Ascending aorta (tissue), 2 donors: Measurements from ENCODE around the gene CFAP54. TPM values are rescaled to one million over a fixed set of nuclear protein-coding genes. Genes with fewer than 3 reads are reported as not detected.

Experiments used
- DNase-seq, 2 donors: peaks; one replicate each; pipeline ENCODE4 v3.0.0-alpha.2; 2019; ENCODE audit warnings: low spot score in 2 of 2
- H3K27ac ChIP-seq, 2 donors: fragments of 200-600 bp; sonication (generic); one replicate each; pipeline ENCODE4 v1.5.1; 2016 to 2017; ENCODE audit warnings: mild to moderate bottlenecking in 1 of 2
- H3K27me3 ChIP-seq: fragments of 200-600 bp; sonication (generic); one replicate; pipeline ENCODE4 v1.5.1; 2017
- H3K36me3 ChIP-seq, 2 donors: fragments of 200-600 bp; sonication (generic); one replicate each; pipeline ENCODE4 v1.5.1; 2016
- H3K4me1 ChIP-seq, 2 donors: fragments of 200-600 bp; sonication (generic); one replicate each; pipeline ENCODE4 v1.5.1; 2016 to 2017; ENCODE audit warnings: mild to moderate bottlenecking in 1 of 2
- H3K4me3 ChIP-seq, 2 donors: fragments of 200-600 bp; sonication (generic); one replicate each; pipeline ENCODE4 v1.5.1; 2016 to 2017; ENCODE audit warnings: mild to moderate bottlenecking in 1 of 2
- H3K9me3 ChIP-seq, 2 donors: fragments of 200-600 bp; sonication (generic); one replicate each; pipeline ENCODE4 v1.5.1; 2016
- CTCF ChIP-seq, 3 experiments: fragments of 200-600 bp in 2 of 3; fragments of 450-650 bp in 1 of 3; sonication (generic) in 2 of 3; IDR thresholded peaks; one replicate each; pipeline ENCODE4 v1.5.1; 2016 to 2019; ENCODE audit warnings: antibody characterized with exemption in 3 of 3, mild to moderate bottlenecking in 1 of 3, moderate library complexity in 1 of 3
- intact Hi-C: fragments of 100-400 bp; cut with DNase I; formaldehyde crosslinking; loops from one replicate; pipeline ENCODE4 v1.15.1; 2023
- total RNA-seq: library from RNA; depleted of rRNA; stranded (reverse); fragments of >200 nt; gene quantifications from one replicate; pipeline ENCODE4 v1.1.0, GENCODE V29; 2016

The CFAP54 gene
- total RNA-seq, 1 donor from 2014 or later: not detected

DNA sequence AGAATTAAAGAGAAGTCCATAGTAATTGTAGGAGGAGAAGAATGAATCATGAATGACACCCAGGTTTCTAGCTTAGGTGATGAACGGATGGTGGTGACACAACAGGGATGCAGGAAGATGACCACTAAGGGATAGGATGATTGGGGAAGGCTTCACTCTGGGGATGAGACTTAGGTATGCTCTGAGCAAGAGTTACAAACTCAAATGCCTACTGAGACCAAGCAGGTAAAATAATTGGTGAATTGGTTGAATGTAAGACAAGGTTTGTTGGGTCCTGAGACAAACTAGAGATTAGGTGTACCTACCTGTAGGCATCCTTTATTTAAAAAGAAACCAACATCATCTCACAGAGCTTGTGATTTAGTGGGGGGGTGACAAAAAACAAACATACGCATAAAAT lies 116.3 kb downstream of the CFAP54 start:
- Histone ChIP-seq H3K27ac (no peak overlapping the region), H3K27me3 (no peaks in the 10 kb centered on the region), H3K36me3 (no peaks in the 10 kb centered on the region), H3K4me1 (no peaks in the 10 kb centered on the region), H3K9me3 (no peaks in the 10 kb centered on the region), H3K4me3 (no peak overlapping the region)
- no peak for TF ChIP-seq CTCF (IDR thresholded peaks at IDR 0.05)
- intact Hi-C loops: no loop called here
- DNase-seq: no peak

- TF ChIP-seq CTCF (IDR thresholded peaks at IDR 0.05): no peak
- H3K9me3 ChIP-seq: no peaks in the 10 kb centered on the region
- H3K27me3 ChIP-seq: no peaks in the 10 kb centered on the region
- DNase-seq: no peak
- intact Hi-C loops: no loop called here
- H3K36me3 ChIP-seq: no peaks in the 10 kb centered on the region
- no peak overlapping the region for H3K27ac ChIP-seq
- H3K4me3 ChIP-seq: no peak overlapping the region
- H3K4me1 ChIP-seq: no peaks in the 10 kb centered on the region
Measured at GRCh38 chr12:96606134-96606533, 116.8 kb downstream of the CFAP54 start.

DNA sequence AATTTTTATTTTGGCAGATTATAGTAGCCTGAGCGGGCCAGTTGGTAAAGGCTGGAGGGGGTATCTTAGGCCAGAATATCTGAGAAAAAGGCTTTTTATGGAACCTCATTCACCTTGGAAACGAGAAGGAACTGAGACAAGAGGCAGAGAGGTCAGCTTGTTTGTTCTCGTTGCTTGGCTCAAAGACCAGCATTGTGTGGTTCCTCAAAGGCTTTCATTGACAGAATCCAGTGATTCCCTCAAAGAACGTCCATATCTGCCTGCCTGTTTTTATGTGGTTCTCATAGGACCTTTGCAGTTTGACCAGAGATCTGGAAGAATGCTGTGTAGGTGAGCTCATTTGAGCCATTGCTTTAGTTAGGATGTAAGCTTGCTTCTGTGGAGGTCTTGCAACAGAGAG lies 117.3 kb downstream of the CFAP54 start:
- H3K27ac ChIP-seq: no peak overlapping the region
- no peak for DNase-seq
- H3K4me3 ChIP-seq: no peak overlapping the region
- H3K4me1 ChIP-seq: no peaks in the 10 kb centered on the region
- intact Hi-C loops: no loop called here
- TF ChIP-seq CTCF (IDR thresholded peaks at IDR 0.05): no peak
- H3K36me3 ChIP-seq: no peaks in the 10 kb centered on the region
- H3K9me3 ChIP-seq: no peaks in the 10 kb centered on the region
- H3K27me3 ChIP-seq: no peaks in the 10 kb centered on the region

DNA sequence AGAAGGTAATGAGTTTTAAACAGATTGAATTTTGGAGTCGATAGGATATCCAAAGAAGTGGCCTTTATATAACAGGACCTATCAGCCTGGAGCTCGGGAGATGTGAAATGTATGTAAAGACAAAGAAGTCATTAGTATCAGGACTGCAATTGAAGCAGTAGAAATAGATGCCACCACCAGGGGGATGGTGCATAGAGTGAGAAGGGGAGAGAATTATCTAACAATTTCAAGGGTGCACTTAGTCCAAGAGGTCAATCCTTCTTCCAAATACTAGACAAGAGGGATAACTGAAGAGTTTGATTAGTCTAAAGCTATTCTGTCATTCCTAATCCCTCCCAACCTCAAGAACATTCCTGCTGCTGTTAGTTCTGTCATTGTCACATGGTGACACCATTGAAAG lies 127.8 kb downstream of the CFAP54 start:
- intact Hi-C loops: no loop called here
- DNase-seq: no peak
- no peak for TF ChIP-seq CTCF (IDR thresholded peaks at IDR 0.05)

DNA sequence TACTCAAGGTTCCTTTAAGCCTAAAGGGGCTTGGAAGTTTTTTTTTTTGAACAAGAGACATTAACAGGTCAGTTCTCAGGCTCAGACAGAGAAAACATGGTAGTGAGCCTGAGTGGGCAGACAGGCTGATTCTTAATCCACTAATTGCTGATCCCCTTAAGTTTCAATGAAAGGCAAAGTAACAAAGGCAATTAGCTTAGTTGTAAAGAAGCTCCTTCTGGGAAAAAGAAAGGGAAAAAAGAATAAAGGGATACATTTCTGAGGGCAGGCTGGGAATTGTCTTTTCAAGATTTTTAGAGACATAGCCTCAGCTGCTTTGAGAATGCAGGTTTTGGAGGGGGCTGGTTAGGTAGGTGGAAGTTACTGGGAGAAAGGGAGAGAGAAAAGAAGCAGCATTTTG lies 133.8 kb downstream of the CFAP54 start:
- Histone ChIP-seq H3K36me3 (no peaks in the 10 kb centered on the region), H3K27ac (no peak overlapping the region), H3K9me3 (no peaks in the 10 kb centered on the region), H3K27me3 (no peaks in the 10 kb centered on the region), H3K4me3 (no peak overlapping the region), H3K4me1 (no peaks in the 10 kb centered on the region)
- intact Hi-C loops: no loop called here
- DNase-seq: no peak
- TF ChIP-seq CTCF (IDR thresholded peaks at IDR 0.05): no peak

More for the DNA sequence above, 127.8 kb downstream of the CFAP54 start:
- H3K27me3 ChIP-seq: no peaks in the 10 kb centered on the region
- H3K4me1 ChIP-seq: no peaks in the 10 kb centered on the region
- H3K36me3 ChIP-seq: no peaks in the 10 kb centered on the region
- H3K27ac ChIP-seq: no peak overlapping the region
- H3K4me3 ChIP-seq: no peak overlapping the region
- no peaks in the 10 kb centered on the region for H3K9me3 ChIP-seq

DNA sequence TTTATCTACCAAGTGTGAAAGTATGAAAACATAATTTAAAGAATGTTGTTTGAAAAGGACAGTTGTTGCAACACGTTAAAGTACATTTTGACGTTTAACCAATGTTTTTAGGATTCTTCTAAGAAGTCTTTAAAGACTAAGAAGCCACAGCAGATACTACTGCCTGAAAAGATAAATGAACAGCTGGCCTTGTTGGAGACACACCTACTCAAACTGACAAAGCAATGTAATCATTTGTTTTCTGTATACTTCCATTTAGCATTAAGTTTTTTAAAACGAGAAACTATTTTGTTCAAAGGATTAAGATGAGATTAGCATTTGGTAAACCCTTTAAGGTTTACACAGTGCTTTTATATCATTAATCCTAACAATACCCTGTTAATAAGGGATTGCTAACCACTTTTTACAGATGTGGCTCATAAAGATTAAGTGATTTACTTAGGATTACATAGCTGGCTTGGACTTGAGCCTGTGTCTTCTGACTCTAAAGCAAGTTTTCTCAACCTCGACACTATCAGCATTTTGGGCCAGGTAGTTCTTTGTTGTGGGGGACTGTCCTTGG lies 134.4 kb downstream of the CFAP54 start:
- H3K4me3 ChIP-seq: no peak overlapping the region

More for the DNA sequence above, 134.4 kb downstream of the CFAP54 start:
- Histone ChIP-seq H3K9me3 (no peaks in the 10 kb centered on the region), H3K27me3 (no peaks in the 10 kb centered on the region), H3K27ac (no peak overlapping the region), H3K4me1 (no peaks in the 10 kb centered on the region), H3K36me3 (no peaks in the 10 kb centered on the region)
- TF ChIP-seq CTCF (IDR thresholded peaks at IDR 0.05): no peak
- DNase-seq: no peak
- intact Hi-C loops: no loop called here
